ENCODE results near the gene ATP2C1. TPM values are rescaled to one million over a fixed set of nuclear protein-coding genes. Genes with fewer than 3 reads are reported as not detected.

ATP2C1 gene
- total and polyA plus RNA-seq, 2 donors (not counting 1 experiment from before 2014, with no cell fraction given) = 23.9 to 59.2 TPM

DNA sequence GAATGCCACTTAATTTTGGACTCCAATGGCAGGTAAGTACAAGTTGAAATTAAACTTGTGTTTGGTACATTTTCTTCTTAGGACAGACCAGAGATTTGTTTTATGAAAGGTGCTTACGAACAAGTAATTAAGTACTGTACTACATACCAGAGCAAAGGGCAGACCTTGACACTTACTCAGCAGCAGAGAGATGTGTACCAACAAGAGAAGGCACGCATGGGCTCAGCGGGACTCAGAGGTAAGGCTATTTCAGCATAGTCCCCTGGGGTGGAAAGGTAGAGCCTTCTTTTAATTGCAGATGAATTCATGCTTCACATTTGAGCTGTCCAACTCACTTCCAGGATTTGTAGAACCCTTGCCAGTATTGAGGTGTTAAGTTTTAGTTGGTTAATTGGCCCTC lies 81.4 kb downstream of the ATP2C1 start:
- intact Hi-C loops (cut with micrococcal nuclease) = no loop called here
- H3K36me3 ChIP-seq (replicated peaks in 1 of 2; ENCODE audit: control extremely low read depth in 1 of 2, control insufficient read depth in 1 of 2, extremely low read depth in 1 of 2, insufficient read depth in 2 of 2, low read length in 1 of 2) = peaks cover 0 to 38% of the 10 kb centered on the region in 2 experiments
- H3K4me2 ChIP-seq (replicated peaks; ENCODE audit: low read depth, low read length, poor library complexity, severe bottlenecking) = no peak overlapping the region
- no peak overlapping the region for H3K9ac ChIP-seq (ENCODE audit: low read length)
- no peaks in the 10 kb centered on the region for H3K79me2 ChIP-seq (ENCODE audit: control insufficient read depth, insufficient read depth, low read length)
- H2AFZ ChIP-seq (ENCODE audit: insufficient read depth, low read depth, low read length, poor library complexity, severe bottlenecking) = no peak overlapping the region
- H3K9me3 ChIP-seq (ENCODE audit: control extremely low read depth in 1 of 3, control insufficient read depth in 2 of 3, insufficient read depth in 1 of 3, low read length in 2 of 3) = peaks cover 0 to 5% (median 0%) of the 10 kb centered on the region in 3 donors
- ChIA-PET POLR2A (no interaction called here), CTCF (no interaction called here)
- no peaks in the 10 kb centered on the region for H4K20me1 ChIP-seq (ENCODE audit: control insufficient read depth, insufficient read depth, low read length, poor library complexity, severe bottlenecking)
- H3K27ac ChIP-seq (ENCODE audit: low read length in 2 of 2) = no peak overlapping the region
- no peaks in the 10 kb centered on the region for H3K27me3 ChIP-seq (replicated peaks in 1 of 4; ENCODE audit: control extremely low read depth in 1 of 4, control insufficient read depth in 3 of 4, insufficient read depth in 4 of 4, low read length in 3 of 4)
- Mint-ChIP-seq H3K4me1 (no peaks in the 10 kb centered on the region), H3K4me3 (no peak overlapping the region), H3K9me3 (ENCODE audit: insufficient read depth) (no peaks in the 10 kb centered on the region), H3K27me3 (no peaks in the 10 kb centered on the region), H3K27ac (no peak overlapping the region)
- TF ChIP-seq, protein P1, sequence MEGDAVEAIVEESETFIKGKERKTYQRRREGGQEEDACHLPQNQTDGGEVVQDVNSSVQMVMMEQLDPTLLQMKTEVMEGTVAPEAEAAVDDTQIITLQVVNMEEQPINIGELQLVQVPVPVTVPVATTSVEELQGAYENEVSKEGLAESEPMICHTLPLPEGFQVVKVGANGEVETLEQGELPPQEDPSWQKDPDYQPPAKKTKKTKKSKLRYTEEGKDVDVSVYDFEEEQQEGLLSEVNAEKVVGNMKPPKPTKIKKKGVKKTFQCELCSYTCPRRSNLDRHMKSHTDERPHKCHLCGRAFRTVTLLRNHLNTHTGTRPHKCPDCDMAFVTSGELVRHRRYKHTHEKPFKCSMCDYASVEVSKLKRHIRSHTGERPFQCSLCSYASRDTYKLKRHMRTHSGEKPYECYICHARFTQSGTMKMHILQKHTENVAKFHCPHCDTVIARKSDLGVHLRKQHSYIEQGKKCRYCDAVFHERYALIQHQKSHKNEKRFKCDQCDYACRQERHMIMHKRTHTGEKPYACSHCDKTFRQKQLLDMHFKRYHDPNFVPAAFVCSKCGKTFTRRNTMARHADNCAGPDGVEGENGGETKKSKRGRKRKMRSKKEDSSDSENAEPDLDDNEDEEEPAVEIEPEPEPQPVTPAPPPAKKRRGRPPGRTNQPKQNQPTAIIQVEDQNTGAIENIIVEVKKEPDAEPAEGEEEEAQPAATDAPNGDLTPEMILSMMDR (IDR thresholded peaks at IDR 0.05) = no peak
- TF ChIP-seq EZH2 (IDR thresholded peaks at IDR 0.05; ENCODE audit: borderline replicate concordance, insufficient read depth, low read depth, low read length, poor library complexity, severe bottlenecking) = no peak
- H3K4me3 ChIP-seq (ENCODE audit: control extremely low read depth in 1 of 5, extremely low read depth in 1 of 5, insufficient read depth in 1 of 5, low read depth in 2 of 5, low read length in 4 of 5) = no peak overlapping the region
- DNase-seq (no peak), ATAC-seq (ENCODE audit: low read depth) (no peak)
- no peaks in the 10 kb centered on the region for H3K4me1 ChIP-seq (ENCODE audit: control insufficient read depth in 2 of 2, insufficient read depth in 2 of 2, low read length in 2 of 2)
- 80% methylated on average over 1 of the region's 3 CpGs for WGBS (ENCODE audit: insufficient coverage)

DNA sequence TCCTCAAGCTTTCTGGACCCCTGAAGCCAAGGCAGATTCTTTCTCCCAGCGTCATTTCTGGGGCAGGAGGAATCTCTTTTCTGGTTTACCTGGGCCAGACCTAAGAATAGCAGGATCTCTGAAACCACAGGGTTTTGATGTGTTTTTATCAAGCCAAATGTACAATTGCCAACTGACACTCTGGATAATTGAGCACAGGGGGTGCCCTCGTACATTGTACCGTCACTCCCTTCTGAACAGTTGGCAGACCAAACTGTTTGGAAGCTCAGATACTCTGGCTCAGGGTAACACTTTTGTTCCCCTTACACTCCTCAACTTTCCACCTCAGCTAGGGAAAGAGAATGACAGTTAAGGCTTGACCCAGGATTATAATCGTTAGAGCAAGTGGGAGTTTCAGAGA lies 82.8 kb downstream of the ATP2C1 start:
- ChIA-PET POLR2A (no interaction called here), CTCF (no interaction called here)
- Histone ChIP-seq H3K9me3 (ENCODE audit: control extremely low read depth in 1 of 3, control insufficient read depth in 2 of 3, insufficient read depth in 1 of 3, low read length in 2 of 3) (peaks cover 0 to 5% (median 0%) of the 10 kb centered on the region in 3 donors), H4K20me1 (ENCODE audit: control insufficient read depth, insufficient read depth, low read length, poor library complexity, severe bottlenecking) (no peaks in the 10 kb centered on the region), H2AFZ (ENCODE audit: insufficient read depth, low read depth, low read length, poor library complexity, severe bottlenecking) (no peak overlapping the region), H3K27me3 (replicated peaks in 1 of 4; ENCODE audit: control extremely low read depth in 1 of 4, control insufficient read depth in 3 of 4, insufficient read depth in 4 of 4, low read length in 3 of 4) (no peaks in the 10 kb centered on the region), H3K4me1 (ENCODE audit: control insufficient read depth in 2 of 2, insufficient read depth in 2 of 2, low read length in 2 of 2) (no peaks in the 10 kb centered on the region), H3K9ac (ENCODE audit: low read length) (no peak overlapping the region), H3K36me3 (replicated peaks in 1 of 2; ENCODE audit: control extremely low read depth in 1 of 2, control insufficient read depth in 1 of 2, extremely low read depth in 1 of 2, insufficient read depth in 2 of 2, low read length in 1 of 2) (peaks cover 0 to 30% of the 10 kb centered on the region in 2 experiments), H3K27ac (ENCODE audit: low read length in 2 of 2) (no peak overlapping the region), H3K79me2 (ENCODE audit: control insufficient read depth, insufficient read depth, low read length) (no peaks in the 10 kb centered on the region), H3K4me3 (ENCODE audit: control extremely low read depth in 1 of 5, extremely low read depth in 1 of 5, insufficient read depth in 1 of 5, low read depth in 2 of 5, low read length in 4 of 5) (no peak overlapping the region), H3K4me2 (replicated peaks; ENCODE audit: low read depth, low read length, poor library complexity, severe bottlenecking) (no peak overlapping the region)
- H3K27ac Mint-ChIP-seq = no peak overlapping the region
- H3K4me1 Mint-ChIP-seq = no peaks in the 10 kb centered on the region
- WGBS (ENCODE audit: insufficient coverage) = 90% methylated on average over 3 of the region's 4 CpGs
- TF ChIP-seq, protein P1 (IDR thresholded peaks at IDR 0.05) = no peak
- TF ChIP-seq EZH2 (IDR thresholded peaks at IDR 0.05; ENCODE audit: borderline replicate concordance, insufficient read depth, low read depth, low read length, poor library complexity, severe bottlenecking) = no peak
- intact Hi-C loops (cut with micrococcal nuclease) = no loop called here
- DNase-seq (no peak), ATAC-seq (ENCODE audit: low read depth) (no peak)
- H3K9me3 Mint-ChIP-seq (ENCODE audit: insufficient read depth) = no peaks in the 10 kb centered on the region
- no peak overlapping the region for H3K4me3 Mint-ChIP-seq
- H3K27me3 Mint-ChIP-seq = no peaks in the 10 kb centered on the region

Data from B cell (primary cell).